Activated naive CD8-positive, alpha-beta T cell treated with anti-CD3 and anti-CD28 coated beads, Interleukin-2, amount 50 U/mL, for 16 hours (primary cell): ENCODE results near the gene RHOJ.
"Not testable (repeated sequence)": the region's sequence is repeated elsewhere in the genome, so short reads cannot be mapped to it uniquely, and the experiment has no call there.

Source experiments
- DNase-seq: peaks from one replicate; pipeline ENCODE4 v3.0.0-alpha.2; 2020; ENCODE audit warnings: low read depth, low spot score

Gene RHOJ

DNA sequence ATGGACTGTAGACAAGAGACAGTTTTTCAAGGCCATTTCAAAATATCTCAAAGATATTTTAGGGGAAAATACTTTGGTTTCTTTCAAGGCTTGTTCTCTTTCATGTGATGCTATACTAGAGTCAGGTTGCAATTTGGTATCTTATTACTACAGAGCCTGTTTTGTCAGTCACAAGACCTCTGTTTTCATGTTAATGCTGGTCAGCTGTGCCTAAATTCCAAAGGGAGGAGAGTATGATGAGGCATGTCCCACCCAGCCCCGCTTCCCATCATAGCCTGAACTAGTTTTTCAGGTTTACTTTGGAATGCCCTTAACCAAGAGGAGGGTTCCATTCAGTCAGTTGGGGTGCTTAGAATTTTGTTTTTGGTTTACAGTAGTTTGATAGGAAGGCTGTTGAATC, 61.9 kb downstream of the RHOJ start:
- DNase-seq, result no peak

DNA sequence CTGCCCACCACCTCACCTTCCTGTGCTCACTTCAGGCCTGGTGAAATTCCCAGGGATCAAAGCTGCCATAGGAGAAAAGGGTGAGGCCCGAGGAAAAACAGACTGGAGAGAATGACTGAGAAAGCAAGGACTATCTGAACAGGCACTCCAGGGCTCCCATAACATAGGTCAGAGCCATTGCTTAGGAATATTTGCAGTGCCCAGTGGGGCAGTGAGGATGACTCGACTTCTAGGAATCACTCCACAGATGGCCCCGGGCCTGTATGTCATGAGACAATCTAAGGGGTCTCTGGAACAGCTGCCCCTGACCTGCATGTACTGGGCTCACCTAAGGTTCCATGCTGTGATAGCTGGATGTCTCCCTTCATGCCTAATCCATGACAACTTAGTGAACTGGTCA, 62.9 kb downstream of the RHOJ start:
- no peak for DNase-seq

DNA sequence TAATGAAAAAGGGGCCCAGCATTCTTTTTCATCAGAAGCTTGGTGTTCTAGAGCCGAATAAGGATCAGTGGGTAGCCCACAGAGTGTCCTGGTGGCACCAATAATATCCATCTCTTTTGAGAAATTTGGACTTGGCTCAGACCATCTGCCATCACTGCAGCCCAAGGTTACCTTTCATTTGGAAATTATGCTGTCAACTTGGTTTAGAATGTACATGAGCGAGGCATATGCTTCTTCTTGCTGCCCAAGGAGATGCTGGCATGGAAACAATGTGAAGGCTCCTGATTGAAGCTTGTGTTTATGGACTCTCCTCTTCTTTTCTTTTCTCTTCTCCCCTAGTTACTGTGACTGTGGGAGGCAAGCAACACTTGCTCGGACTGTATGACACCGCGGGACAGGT, 64.5 kb downstream of the RHOJ start:
- DNase-seq, result no peak

DNA sequence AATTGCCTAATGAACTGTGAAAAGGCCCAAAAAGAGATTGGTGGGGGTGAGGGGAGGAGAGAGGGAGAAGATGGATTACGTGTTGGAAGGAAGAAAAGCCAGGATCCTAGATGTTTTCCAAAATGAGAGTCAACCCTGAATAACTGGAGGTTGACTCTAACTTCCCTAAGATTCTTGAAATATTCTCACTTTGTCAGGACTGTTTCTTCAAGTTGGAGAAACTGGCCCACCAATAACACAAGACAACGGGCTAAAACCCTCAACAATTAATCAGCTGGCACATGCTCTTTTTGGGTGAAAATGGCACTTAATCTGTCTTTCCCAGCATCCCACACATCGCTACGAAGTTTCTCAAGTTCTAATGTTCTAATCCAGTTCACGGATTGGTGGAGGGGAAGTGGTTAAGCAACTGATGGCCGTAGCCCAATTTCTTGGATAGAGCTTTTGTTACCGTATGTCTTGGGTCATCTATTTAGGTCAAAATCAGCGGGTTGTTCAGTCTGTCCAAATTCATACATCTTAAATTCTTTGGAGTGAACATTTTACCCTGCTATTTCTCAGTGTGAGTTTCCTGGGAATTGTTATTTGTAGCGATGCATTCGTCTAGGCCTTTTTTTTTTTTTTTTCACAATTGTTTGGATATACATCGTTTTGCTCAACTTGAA, 65.5 kb downstream of the RHOJ start:
- no peak for DNase-seq

DNA sequence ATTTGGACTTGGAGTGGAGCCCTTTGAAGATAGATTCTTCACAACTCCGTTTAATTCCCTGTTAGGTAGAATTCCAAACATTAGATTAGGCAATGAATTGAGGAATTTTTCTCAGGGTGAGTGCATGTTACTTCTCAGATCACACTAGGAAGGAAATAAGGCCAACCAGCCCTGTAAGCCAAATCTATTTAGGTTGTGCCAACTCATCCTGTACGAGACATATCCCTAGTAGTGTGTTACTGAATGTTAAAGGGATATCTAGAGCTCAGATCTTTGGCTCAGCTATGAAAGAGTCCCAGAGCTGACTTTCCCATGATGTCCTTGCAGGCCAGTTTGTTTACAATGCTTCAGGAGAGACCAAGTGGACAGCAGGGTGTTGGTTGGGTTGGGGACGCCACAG, 68.9 kb downstream of the RHOJ start:
- no peak for DNase-seq

DNA sequence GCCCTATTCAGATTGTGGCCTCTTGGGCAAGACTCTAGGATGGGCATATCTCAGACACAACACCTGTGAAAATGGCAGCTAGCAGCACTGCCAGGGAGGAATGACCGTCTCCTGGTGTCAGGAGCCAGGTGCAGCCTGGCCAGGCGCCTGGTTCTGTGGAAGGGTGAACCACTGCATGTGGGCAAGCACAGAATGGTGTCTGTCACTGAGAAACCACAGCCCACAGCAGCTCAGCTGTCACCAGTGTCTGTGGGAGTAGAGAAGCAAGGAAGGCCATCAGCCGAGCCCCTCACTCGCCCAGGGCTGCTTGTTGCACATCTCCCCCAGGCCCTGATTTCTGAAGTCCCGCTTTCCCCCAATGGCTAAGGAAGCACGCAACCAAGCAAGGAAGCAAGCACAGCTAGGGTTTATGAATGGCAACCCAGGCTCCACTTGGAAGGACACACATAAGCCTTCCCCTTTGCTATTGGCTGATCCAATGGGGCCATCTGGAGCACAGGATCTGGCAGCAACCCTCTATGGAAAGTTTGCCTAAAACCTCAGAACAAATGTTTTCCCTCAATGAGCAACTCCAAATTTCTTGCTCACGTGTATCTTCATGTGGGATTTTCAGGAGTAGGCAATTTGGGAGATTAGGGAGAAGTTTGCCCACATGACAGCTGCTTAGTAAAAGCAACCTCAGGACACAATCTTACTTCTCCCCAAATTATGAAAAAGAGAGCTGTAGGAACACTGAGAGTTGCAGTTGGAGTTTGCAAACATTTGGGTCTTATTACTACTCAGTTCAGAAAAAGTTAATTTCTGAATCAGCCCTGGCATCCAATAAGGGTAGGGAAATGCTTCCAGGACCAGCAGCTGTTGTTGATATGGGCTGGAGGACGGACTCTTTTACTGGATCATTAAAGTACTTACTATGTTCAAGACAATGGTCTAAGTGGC, 69.7 kb downstream of the RHOJ start:
- no peak for DNase-seq

DNA sequence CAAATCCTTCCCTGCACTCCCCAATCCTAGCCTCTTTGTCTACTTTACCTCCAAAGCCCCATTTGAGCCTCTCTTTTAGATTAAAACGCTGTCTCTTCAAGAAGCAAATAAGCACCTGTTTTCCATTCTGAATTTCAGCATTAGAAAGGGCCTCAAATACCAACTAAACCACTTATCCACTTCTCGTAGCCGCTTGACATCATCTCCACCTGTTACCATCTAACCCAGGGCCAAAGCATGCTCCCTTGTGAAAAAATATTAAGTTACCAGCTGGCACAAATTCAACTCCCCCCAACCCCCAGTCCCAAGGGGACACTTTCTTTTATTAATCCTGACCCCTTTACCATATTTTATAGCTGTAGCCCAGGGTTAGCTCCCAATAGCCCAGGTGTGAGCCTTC, 71.4 kb downstream of the RHOJ start:
- DNase-seq, result no peak

DNA sequence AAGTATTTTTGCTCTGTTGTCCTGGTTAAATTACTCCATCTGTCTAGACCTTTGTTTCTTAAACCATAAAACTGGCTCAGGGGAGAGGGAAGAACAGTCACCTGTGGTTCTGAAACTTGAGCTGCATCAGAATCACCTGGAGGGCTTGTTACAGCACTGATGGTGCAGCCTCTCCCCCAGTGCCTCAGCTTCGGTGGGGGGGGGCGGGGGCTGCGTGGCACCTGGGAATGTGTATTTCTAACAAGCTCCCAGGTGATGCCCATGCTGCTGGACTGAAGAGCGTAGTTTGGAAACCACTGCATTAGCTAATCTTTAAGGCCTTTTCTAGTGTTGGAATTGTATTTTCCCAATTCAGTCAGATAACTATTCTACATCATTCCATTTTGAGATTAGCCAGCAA, 71.8 kb downstream of the RHOJ start:
- DNase-seq, result no peak

DNA sequence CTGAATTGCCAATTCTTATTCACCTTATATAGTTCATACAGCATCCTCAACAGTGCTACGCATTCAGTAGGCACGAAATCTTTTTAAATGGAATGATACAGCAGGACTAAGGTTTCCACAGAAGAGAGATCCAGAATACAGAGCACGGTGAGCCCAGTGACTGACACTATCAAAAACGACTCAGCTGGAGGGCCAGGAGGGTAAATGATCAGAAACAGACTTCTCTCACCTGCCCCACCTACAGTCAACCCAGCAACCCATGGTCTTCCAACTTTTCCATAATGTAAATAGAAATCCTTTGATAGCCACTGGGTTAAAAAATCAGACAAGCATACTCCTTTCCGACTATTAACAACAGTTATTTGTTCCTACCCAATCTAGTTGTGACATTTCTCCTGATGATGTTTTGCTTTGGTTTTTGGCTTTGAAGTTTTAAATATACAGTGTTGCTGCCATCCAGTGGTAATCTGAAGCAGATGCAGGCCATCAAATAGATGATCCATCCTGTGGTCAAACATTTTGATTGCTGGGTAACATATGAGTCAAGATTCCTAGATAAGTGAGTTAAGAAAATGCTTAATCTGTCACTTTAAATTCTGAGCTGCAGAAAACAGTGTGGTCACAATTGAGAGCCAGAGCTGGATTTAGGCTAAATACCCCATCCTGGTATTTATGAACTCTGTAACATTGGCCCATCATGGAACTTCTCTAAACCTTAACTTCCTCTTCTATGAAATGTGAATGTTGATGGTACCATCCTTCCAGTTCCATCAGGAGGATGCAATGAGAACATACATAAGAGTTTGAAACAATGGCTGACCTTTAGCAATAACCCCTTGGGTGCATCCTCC, 72.5 kb downstream of the RHOJ start:
- DNase-seq, result no peak

DNA sequence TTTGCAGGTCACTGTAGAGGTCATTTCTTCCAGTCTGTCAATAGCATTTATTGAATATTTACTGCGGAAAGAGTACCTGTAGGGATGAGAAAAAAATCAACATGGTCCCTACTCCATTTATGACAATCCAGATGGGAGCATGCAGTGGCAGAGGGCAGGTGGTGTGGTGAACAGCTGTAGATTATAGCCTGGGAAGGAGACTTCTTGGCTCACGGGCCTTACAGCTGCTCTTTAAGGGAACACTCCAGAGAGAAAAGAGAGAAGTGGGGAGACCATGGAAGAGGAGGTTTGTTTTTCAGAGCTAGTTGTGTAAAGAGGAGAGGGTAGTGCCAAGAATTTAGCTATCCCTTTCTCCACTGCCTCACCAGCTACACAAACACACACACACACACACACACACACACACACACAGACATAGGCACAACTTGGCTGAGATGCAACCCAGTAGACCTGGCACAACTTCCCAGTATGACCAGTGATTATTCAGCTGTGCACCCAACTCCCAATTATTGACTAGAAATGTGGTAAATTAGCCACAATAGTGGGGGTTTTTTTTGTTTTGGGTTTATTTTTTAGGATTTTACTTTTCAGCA, 73.4 kb downstream of the RHOJ start:
- DNase-seq, result no peak

DNA sequence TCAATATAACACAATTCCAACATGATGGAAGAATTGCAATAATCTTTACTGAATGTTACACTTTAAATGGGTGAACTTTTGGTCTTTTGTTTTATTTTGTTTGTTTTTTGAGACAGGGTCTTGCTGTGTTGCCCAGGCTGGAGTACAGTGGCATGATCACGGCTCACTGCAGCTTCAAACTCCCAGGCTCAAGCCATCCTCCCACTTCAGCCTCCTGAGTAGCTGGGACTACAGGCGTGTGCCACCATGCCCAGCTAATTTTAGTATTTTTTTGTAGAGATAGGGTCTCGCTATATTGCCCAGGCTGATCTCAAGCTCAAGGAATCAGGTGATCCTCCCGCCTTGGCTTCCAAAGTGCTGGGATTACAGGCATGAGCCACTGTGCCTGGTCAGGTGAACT, 75.7 kb downstream of the RHOJ start:
- DNase-seq, result not testable (repeated sequence)

DNA sequence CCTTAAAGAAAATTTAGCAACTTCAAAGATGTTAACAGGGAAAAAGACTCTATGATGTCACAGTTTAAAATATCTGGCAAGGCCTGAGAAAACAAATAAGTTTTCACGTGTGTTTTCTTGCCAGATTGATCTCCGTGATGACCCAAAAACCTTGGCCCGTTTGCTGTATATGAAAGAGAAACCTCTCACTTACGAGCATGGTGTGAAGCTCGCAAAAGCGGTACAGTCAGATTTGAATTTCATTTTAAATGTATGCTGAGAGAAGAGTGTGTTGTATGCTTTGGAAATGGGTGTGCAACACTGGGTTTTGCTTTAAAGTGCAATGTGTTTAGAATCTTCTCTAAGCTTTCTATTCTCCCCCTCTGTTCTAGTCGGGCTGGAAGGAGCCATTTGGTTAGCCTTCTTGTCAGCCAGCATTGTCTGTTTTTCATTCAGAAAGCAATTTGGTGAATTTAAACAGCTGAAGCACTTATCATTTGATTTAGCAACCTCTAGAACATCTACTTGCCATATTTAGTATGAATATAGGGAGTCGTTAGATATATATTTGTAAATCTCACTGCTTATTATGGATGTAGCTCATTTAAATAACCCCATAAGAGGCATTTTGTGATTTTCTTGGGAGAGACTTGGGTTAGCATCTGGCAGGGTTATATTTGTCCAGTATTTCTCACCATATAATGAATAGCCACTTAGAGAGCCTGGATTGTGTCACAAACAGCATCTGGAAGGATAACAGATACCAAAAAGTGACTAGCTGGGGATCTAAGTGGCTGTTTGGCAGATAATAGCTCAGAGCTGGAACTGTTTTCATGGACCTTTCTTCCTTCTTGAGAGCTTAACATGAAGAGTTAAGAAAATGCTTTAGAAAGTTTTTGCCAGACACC, 79.0 kb downstream of the RHOJ start:
- DNase-seq, result no peak

DNA sequence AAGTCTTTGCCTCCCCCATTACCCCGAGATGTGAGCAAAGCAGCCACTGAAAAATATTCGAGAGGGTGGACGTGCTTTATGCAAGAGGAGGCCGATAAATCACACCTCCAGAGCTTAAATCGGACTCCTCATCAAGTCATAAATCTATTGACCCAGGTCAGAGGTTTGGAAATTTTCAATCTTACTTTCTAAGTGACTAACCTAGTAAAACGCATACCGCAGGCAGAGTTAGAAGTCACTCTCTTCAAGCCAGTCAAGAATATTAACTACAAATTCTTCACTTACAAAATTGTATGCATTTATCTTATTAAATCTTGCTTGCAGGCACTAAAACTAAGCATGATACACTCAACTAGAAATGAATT, 79.6 kb downstream of the RHOJ start:
- DNase-seq, result no peak

DNA sequence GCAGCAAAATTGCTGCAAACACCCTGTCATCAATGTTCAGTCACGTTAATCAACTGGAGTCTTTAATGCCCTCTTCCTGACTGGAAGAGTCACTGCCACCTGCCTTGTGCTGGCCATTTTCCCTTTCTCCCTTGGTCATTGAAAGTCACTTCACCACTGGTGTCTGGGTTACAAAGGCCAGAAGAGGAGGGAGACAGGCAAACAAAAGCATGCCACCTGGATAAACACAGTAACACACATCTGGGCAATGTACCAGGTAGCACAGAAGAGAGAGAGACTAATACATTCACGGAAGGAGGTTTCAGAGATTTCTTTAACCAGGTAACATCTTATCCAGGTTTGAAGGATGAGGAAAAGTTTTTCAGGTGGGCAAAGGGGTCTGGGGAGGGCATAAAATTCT, 81.8 kb downstream of the RHOJ start:
- no peak for DNase-seq

DNA sequence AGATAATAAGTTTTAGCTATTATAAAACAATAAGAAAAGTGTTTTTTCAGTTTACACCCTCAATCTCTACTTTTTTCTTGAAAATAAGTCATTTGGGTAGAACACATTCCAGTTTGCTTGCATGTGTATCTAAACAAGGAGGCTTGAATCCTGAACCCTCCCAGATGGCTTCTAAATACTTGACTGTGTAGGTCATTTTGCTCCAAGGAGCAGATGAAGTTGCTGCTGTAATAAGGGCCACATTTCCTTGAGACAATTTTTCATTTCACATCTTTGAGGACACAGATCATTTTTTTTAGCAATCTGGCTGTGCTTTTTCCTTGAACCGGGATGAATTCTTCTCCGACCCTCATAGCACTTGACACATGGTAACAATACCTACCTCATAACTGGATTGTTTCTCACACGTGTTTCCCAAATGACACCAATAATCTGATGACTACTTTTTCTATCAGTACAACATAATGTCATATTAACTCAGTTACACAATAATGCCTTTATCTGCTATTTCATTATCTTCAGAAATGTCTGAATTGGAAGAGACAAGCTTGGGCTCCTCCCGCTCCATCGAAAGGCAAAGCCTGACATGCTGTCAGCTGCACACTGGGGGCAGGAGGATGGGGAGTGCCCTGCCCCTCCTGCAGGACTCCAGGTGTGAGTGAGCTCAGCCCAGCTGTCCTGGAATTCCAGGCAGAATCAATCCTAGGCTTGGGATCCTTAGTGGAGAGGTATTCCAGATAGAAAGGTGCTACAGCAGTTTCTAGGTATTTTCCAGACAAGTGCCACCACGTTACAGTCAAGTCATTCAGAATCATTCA, 83.6 kb downstream of the RHOJ start:
- no peak for DNase-seq

DNA sequence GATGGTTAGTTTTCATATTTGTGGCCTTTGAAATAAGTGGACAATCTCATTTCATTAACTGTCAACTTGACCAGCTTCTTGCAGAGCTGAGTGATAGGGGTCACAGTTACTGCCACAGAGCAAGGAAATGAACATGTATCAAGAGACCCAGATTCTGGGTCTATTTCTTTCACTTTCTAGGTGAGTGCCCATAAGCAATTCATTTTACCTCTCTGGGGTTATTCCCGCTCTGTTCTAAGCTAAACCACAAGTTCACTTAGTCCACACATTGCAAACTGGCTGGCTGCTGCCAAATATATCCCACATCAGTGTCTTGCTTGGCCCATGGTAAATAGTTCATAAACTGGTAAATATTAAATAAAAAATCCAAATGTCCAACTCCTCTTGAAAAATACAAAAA, 84.6 kb downstream of the RHOJ start:
- no peak for DNase-seq

DNA sequence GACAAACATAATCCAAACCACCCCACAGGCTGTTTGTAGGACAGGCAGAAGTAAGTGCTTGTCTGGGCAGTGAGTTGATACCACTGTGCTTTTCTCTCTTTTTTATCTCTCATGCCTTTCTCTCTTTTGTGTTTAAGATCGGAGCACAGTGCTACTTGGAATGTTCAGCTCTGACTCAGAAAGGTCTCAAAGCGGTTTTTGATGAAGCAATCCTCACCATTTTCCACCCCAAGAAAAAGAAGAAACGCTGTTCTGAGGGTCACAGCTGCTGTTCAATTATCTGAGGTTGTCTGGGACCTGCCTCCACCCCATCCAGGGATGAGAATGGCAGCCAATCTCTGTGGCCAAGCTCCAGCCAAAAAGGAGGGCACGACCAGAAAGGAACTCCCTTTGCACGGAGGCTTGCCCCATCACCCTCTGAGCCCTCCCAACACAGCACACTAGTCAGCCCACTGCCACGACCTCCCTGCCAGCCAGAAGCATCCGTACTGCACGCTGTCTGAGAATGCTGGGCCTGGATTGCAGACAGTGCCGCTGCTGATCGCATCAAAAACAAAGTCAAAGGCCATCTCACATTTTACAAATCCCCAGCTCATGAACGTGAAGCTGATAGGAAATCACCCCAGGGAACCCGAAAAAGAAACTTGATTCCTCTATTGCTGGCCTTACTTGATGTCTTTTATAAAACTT, 86.6 kb downstream of the RHOJ start:
- DNase-seq, result no peak

DNA sequence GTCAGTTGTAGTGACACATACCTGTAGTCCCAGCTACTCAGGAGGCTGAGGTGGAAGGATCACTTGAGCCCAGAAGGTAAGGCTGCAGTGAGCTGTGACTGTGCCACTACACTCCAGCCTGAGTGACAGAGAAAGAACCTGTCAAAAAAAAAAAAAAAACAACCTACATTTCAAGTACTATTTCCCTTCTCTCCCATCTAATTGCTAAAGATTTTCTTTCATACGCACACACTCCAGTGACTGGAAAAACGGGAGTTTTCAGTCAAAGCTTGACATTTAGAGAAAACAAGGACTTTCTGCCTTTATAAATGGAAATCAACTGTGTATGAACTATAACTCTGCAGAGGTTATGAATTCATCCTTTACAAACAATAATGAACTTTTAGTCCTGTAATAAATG, 88.6 kb downstream of the RHOJ start:
- DNase-seq, result no peak

DNA sequence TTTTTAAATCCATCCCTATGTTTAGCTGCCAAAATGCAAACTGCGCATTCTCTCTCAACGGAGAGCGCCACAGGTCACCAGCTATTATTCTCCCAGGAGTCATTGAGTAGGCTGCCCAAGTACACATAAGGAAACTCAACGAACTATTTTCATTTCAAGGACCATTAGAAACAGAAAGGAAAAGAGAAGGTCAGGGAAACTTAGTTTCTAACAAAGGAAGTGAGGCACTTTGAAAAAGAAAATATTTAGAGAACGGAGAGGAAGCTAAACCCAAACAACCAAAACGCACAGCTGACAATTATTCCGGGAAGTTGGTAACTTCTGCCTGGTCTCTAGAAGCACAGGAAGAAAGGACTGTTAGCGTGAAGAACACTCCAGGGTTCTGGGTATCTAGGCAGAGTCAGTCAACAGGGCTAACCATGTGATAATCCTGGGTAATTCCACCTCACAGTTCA, 91.0 kb downstream of the RHOJ start:
- DNase-seq, result no peak
